H9 (cell line): ENCODE results near the gene ZNF330. TPM values are rescaled to one million over a fixed set of nuclear protein-coding genes. Genes with fewer than 3 reads are reported as not detected.

ENCODE experiments used
- DNase-seq: peaks from one replicate; pipeline ENCODE4 v3.0.0-alpha.2; 2017
- H2AFZ ChIP-seq: one replicate; pipeline ENCODE4 v1.6.1; 2013; ENCODE audit warnings: mild to moderate bottlenecking, low read length, control low read depth, moderate library complexity
- H2AK5ac ChIP-seq: 2 replicates; pipeline ENCODE4 v1.6.1; 2013; ENCODE audit warnings: low read length, control low read depth, mixed read lengths; ENCODE audit not compliant: insufficient read length
- H2BK120ac ChIP-seq: one replicate; pipeline ENCODE4 v1.6.1; 2013; ENCODE audit warnings: low read depth, mild to moderate bottlenecking, low read length, control low read depth, inconsistent platforms; ENCODE audit not compliant: poor library complexity, severe bottlenecking
- H2BK12ac ChIP-seq: 2 replicates; pipeline ENCODE4 v1.6.1; 2013; ENCODE audit warnings: low read length, control low read depth, mixed read lengths, low read depth; ENCODE audit not compliant: insufficient read length
- H2BK15ac ChIP-seq: 2 replicates; pipeline ENCODE4 v1.6.1; 2013; ENCODE audit warnings: low read depth, low read length, control low read depth
- H2BK20ac ChIP-seq: one replicate; pipeline ENCODE4 v1.6.1; 2013; ENCODE audit warnings: low read depth, mild to moderate bottlenecking, low read length, control low read depth, inconsistent platforms; ENCODE audit not compliant: poor library complexity, severe bottlenecking
- H2BK5ac ChIP-seq: 2 replicates; pipeline ENCODE4 v1.6.1; 2013; ENCODE audit warnings: low read length, control low read depth, mixed read lengths; ENCODE audit not compliant: insufficient read length
- H3K14ac ChIP-seq: 2 replicates; pipeline ENCODE4 v1.6.1; 2013; ENCODE audit warnings: low read length, control low read depth; ENCODE audit not compliant: insufficient read depth
- H3K18ac ChIP-seq: 2 replicates; pipeline ENCODE4 v1.6.1; 2013; ENCODE audit warnings: low read depth, mild to moderate bottlenecking, mixed read lengths, low read length, control low read depth; ENCODE audit not compliant: insufficient read length
- H3K23ac ChIP-seq: 2 replicates; pipeline ENCODE4 v1.6.1; 2013; ENCODE audit warnings: low read length, control low read depth, mixed read lengths, low read depth; ENCODE audit not compliant: insufficient read length
- H3K23me2 ChIP-seq: 2 replicates; pipeline ENCODE4 v1.6.1; 2013; ENCODE audit warnings: low read depth, mild to moderate bottlenecking, mixed read lengths, low read length, control low read depth; ENCODE audit not compliant: insufficient read length, poor library complexity, severe bottlenecking
- H3K27ac ChIP-seq: 2 replicates; pipeline ENCODE4 v1.5.1; 2013; ENCODE audit warnings: low read length, control low read depth, mixed read lengths, low read depth; ENCODE audit not compliant: insufficient read length
- H3K27me3 ChIP-seq: 2 replicates; pipeline ENCODE4 v1.6.1; 2013; ENCODE audit warnings: low read length, control low read depth, inconsistent platforms; ENCODE audit not compliant: insufficient read depth
- H3K4ac ChIP-seq: 2 replicates; pipeline ENCODE4 v1.6.1; 2013; ENCODE audit warnings: low read depth, mild to moderate bottlenecking, control low read depth, inconsistent platforms, low read length, moderate library complexity
- H3K4me1 ChIP-seq: 2 replicates; pipeline ENCODE4 v1.6.1; 2013; ENCODE audit warnings: low read length, control low read depth, inconsistent platforms; ENCODE audit not compliant: insufficient read depth
- H3K4me2 ChIP-seq: 2 replicates; pipeline ENCODE4 v1.6.1; 2013; ENCODE audit warnings: low read length, control low read depth, mixed read lengths; ENCODE audit not compliant: insufficient read length, insufficient read depth
- H3K56ac ChIP-seq: 2 replicates; pipeline ENCODE4 v1.6.1; 2013; ENCODE audit warnings: low read depth, mild to moderate bottlenecking, mixed read lengths, low read length, control low read depth; ENCODE audit not compliant: insufficient read length
- H3K79me1 ChIP-seq: 2 replicates; pipeline ENCODE4 v1.6.1; 2013; ENCODE audit warnings: low read depth, mild to moderate bottlenecking, moderate library complexity, low read length, control low read depth, inconsistent platforms; ENCODE audit not compliant: insufficient read depth, poor library complexity, severe bottlenecking
- H3K79me2 ChIP-seq: 2 replicates; pipeline ENCODE4 v1.6.1; 2013; ENCODE audit warnings: low read length, control low read depth, inconsistent platforms; ENCODE audit not compliant: insufficient read depth
- H3K9ac ChIP-seq: 2 replicates; pipeline ENCODE4 v1.6.1; 2013; ENCODE audit warnings: low read length, control low read depth, mixed read lengths; ENCODE audit not compliant: insufficient read length; ENCODE audit errors: extremely low read depth
- H3K9me3 ChIP-seq: one replicate; pipeline ENCODE4 v1.6.1; 2013; ENCODE audit warnings: low read depth, low read length, inconsistent platforms; ENCODE audit not compliant: control insufficient read depth
- H3T11ph ChIP-seq: one replicate; pipeline ENCODE4 v1.6.1; 2013; ENCODE audit warnings: mild to moderate bottlenecking, low read length, control low read depth, inconsistent platforms
- H4K20me1 ChIP-seq: one replicate; pipeline ENCODE4 v1.6.1; 2013; ENCODE audit not compliant: control insufficient read depth, insufficient read length, insufficient read depth
- H4K5ac ChIP-seq: 2 replicates; pipeline ENCODE4 v1.6.1; 2013; ENCODE audit warnings: low read depth, mild to moderate bottlenecking, mixed read lengths, low read length, control low read depth; ENCODE audit not compliant: insufficient read length
- H4K8ac ChIP-seq: replicated peaks from 2 replicates; pipeline ENCODE4 v1.6.1; 2013; ENCODE audit warnings: low read length, control low read depth, mixed read lengths, low read depth; ENCODE audit not compliant: insufficient read length
- H4K91ac ChIP-seq: 2 replicates; pipeline ENCODE4 v1.6.1; 2013; ENCODE audit warnings: low read depth, mild to moderate bottlenecking, moderate library complexity, mixed read lengths, low read length, control low read depth; ENCODE audit not compliant: insufficient read length
- H3K27ac Mint-ChIP-seq, 3 experiments: 2 replicates in 2 of 3; 3 replicates in 1 of 3; pipeline ENCODE4 v1.8.0; 2020 to 2021; ENCODE audit warnings: mixed read lengths in 3 of 3, mild to moderate bottlenecking in 1 of 3, moderate library complexity in 1 of 3
- H3K27me3 Mint-ChIP-seq: 2 replicates; pipeline ENCODE4 v1.8.0; 2021; ENCODE audit warnings: low read depth, mild to moderate bottlenecking, moderate library complexity, mixed read lengths
- H3K36me3 Mint-ChIP-seq, 3 experiments: 2 replicates in 2 of 3; 3 replicates in 1 of 3; pipeline ENCODE4 v1.8.0; 2020 to 2021; ENCODE audit warnings: low read depth in 3 of 3, mixed read lengths in 3 of 3; ENCODE audit not compliant: insufficient read depth in 1 of 3
- H3K4me1 Mint-ChIP-seq, 2 experiments: 2 replicates each; pipeline ENCODE4 v1.8.0; 2020; ENCODE audit warnings: mixed read lengths in 2 of 2
- H3K4me3 Mint-ChIP-seq, 2 experiments: 2 replicates in 1 of 2; 3 replicates in 1 of 2; pipeline ENCODE4 v1.8.0; 2020 to 2021; ENCODE audit warnings: mild to moderate bottlenecking in 2 of 2, mixed read lengths in 2 of 2, moderate library complexity in 1 of 2
- H3K9me3 Mint-ChIP-seq, 2 experiments: 2 replicates in 1 of 2; 3 replicates in 1 of 2; pipeline ENCODE4 v1.8.0; 2020; ENCODE audit warnings: mild to moderate bottlenecking in 2 of 2, mixed read lengths in 2 of 2, moderate library complexity in 1 of 2
- CTCF ChIP-seq: fragments of 200-600 bp; sonication (generic); conservative IDR thresholded peaks from 3 replicates; pipeline ENCODE4 v1.8.0; 2021; ENCODE audit warnings: antibody characterized with exemption, mild to moderate bottlenecking
- WGBS: extraction: QIAGEN DNeasy Blood & Tissue Kit; methylation state at CpG from one replicate; pipeline ENCODE4 v1.1.7; 2013; ENCODE audit warnings: missing lambda C conversion rate, low lambda C conversion rate, mixed read lengths; ENCODE audit not compliant: insufficient read length; ENCODE audit errors: extremely low coverage; 5-methylcytosine and 5-hydroxymethylcytosine counted together
- total RNA-seq: library from RNA; stranded (reverse); gene quantifications from 2 replicates; pipeline ENCODE4 v1.2.1, GENCODE V29; 2021

ZNF330 gene
- total RNA-seq, 1 experiment from 2014 or later = 32.6 TPM

DNA sequence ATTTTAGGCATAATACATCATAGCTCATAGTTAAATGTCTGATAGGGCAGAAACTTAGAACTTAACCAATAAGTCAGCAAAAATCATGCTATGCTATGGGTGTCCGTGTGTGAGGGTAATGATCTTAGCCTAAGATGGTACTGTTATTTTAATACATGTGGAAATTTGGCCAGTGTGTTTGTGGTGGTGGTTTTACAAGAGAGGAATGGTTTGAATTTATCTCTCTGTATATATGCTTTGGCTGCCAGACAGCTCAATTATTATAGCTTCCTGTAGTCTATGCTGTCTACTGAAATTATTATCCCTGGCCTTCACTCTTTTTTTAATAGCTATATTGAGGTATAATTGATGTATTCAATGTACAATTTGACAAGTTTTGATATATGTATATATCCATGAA is 21.3 kb downstream of the ZNF330 start:
- H3K14ac ChIP-seq = no peak overlapping the region
- no CpG with 5 or more reads among the region's 1 CpG for WGBS
- H3K27me3 Mint-ChIP-seq = no peaks in the 10 kb centered on the region; the same call in 1 of the 2 replicates
- H3K4me3 Mint-ChIP-seq = no peak overlapping the region
- no peak overlapping the region for H4K5ac ChIP-seq
- H3K9ac ChIP-seq = no peak overlapping the region
- no peak overlapping the region for H2BK20ac ChIP-seq
- no peaks in the 10 kb centered on the region for H3K4me1 ChIP-seq
- DNase-seq = no peak
- H3K9me3 ChIP-seq = no peaks in the 10 kb centered on the region
- H3K4ac ChIP-seq = no peak overlapping the region
- H4K8ac ChIP-seq = no peak overlapping the region
- H3K23ac ChIP-seq = no peak overlapping the region
- no peaks in the 10 kb centered on the region for H3K9me3 Mint-ChIP-seq
- TF ChIP-seq CTCF = no peak
- no peak overlapping the region for H2BK120ac ChIP-seq
- no peaks in the 10 kb centered on the region for H3K23me2 ChIP-seq
- no peak overlapping the region for H2AFZ ChIP-seq
- no peak overlapping the region for H2BK15ac ChIP-seq
- H3K4me1 Mint-ChIP-seq = no peaks in the 10 kb centered on the region
- H4K20me1 ChIP-seq = no peaks in the 10 kb centered on the region
- H3K27ac Mint-ChIP-seq = no peak overlapping the region
- no peaks in the 10 kb centered on the region for H3K79me1 ChIP-seq
- H3K36me3 Mint-ChIP-seq = no peaks in the 10 kb centered on the region
- no peak overlapping the region for H3T11ph ChIP-seq
- H3K18ac ChIP-seq = no peak overlapping the region
- no peak overlapping the region for H3K27ac ChIP-seq
- H3K79me2 ChIP-seq = no peaks in the 10 kb centered on the region
- no peak overlapping the region for H3K56ac ChIP-seq
- H2BK12ac ChIP-seq = no peak overlapping the region
- no peak overlapping the region for H2BK5ac ChIP-seq
- H3K4me2 ChIP-seq = no peak overlapping the region
- H2AK5ac ChIP-seq = no peak overlapping the region
- no peaks in the 10 kb centered on the region for H3K27me3 ChIP-seq
- no peak overlapping the region for H4K91ac ChIP-seq
